Endometrium (tissue), 2 donors: Measurements from ENCODE around the gene MICAL2.
"Not testable (repeated sequence)": the region's sequence is repeated elsewhere in the genome, so short reads cannot be mapped to it uniquely, and the experiment has no call there.

Experiments used
- FAIRE-seq: peaks from 2 replicates; lab custom pipeline; 2012; peaks lifted over from hg19 to GRCh38; lab: Jason Lieb, UNC
- donor health status: control.
- donor health status: control.

MICAL2 gene

GRCh38 chr11:12134236-12134585 lies 23.8 kb downstream of the MICAL2 start:
- FAIRE-seq = no peak

GRCh38 chr11:12135185-12135584 lies 24.8 kb downstream of the MICAL2 start:
- FAIRE-seq = no peak

- no peak for FAIRE-seq
Observed at GRCh38 chr11:12137005-12137690, 26.8 kb downstream of the MICAL2 start.

GRCh38 chr11:12137938-12138731 lies 27.7 kb downstream of the MICAL2 start:
- no peak for FAIRE-seq

GRCh38 chr11:12139144-12139881 lies 28.9 kb downstream of the MICAL2 start:
- no peak for FAIRE-seq

- FAIRE-seq = no peak
Observed at GRCh38 chr11:12140186-12140793, 29.9 kb downstream of the MICAL2 start.

GRCh38 chr11:12141283-12141682 lies 30.9 kb downstream of the MICAL2 start:
- FAIRE-seq = no peak

GRCh38 chr11:12142176-12142575 lies 31.8 kb downstream of the MICAL2 start:
- FAIRE-seq = no peak

- no peak for FAIRE-seq
Observed at GRCh38 chr11:12142909-12143308, 32.5 kb downstream of the MICAL2 start.

- no peak for FAIRE-seq
Observed at GRCh38 chr11:12143461-12144258, 33.3 kb downstream of the MICAL2 start.

GRCh38 chr11:12144330-12145174 lies 34.2 kb downstream of the MICAL2 start:
- no peak for FAIRE-seq

GRCh38 chr11:12146678-12147077 lies 36.3 kb downstream of the MICAL2 start:
- FAIRE-seq = not testable (repeated sequence)

GRCh38 chr11:12147827-12148226 lies 37.4 kb downstream of the MICAL2 start:
- no peak for FAIRE-seq

- FAIRE-seq = no peak
Observed at GRCh38 chr11:12148466-12148865, 38.1 kb downstream of the MICAL2 start.

- no peak for FAIRE-seq
Observed at GRCh38 chr11:12148882-12149281, 38.5 kb downstream of the MICAL2 start.

GRCh38 chr11:12149672-12150225 lies 39.4 kb downstream of the MICAL2 start:
- no peak for FAIRE-seq

- no peak for FAIRE-seq
Observed at GRCh38 chr11:12150831-12151382, 40.5 kb downstream of the MICAL2 start.

GRCh38 chr11:12152321-12152720 lies 41.9 kb downstream of the MICAL2 start:
- FAIRE-seq = no peak

- FAIRE-seq = no peak
Observed at GRCh38 chr11:12154871-12155668, 44.7 kb downstream of the MICAL2 start.
